Fibroblast of gingiva (primary cell): Measurements from ENCODE around the gene UBE2A.

Experiments used
- DNase-seq: peaks from one replicate; pipeline ENCODE4 v3.0.0-alpha.2; 2011; ENCODE audit warnings: low read depth

Gene UBE2A

GRCh38 chrX:119607018-119607389 lies 32.6 kb downstream of the UBE2A start:
- DNase-seq, result no peak

- DNase-seq, result no peak
Measured at GRCh38 chrX:119614776-119615175, 40.4 kb downstream of the UBE2A start.

GRCh38 chrX:119617517-119618164 lies 43.3 kb downstream of the UBE2A start:
- DNase-seq, result no peak

DNA sequence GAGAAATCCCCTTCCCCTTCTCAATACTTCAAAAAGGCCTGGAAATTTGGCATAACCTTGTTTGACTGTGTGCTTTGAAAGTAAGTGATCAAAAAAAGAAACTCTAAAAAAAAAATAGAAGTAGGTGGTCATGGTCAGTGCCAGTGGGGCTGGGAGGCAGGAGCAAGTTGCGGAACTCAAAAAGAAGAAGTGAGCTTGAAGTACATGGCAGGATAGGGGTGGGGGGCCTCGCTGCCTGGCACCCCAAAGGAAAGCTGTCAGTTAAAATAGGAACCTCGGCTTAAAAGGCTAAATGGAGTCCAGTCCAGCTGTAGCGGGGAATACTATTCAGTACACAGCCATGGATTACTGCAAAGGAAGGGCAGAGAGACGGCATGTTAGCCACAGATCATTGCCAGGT lies 44.1 kb downstream of the UBE2A start:
- DNase-seq, result no peak

- peak; percentile 67 for DNase-seq
Measured at GRCh38 chrX:119622356-119623232, 48.2 kb downstream of the UBE2A start.

GRCh38 chrX:119624417-119624816 lies 50.1 kb downstream of the UBE2A start:
- DNase-seq, result no peak

- DNase-seq, result no peak
Measured at GRCh38 chrX:119624951-119625668, 50.7 kb downstream of the UBE2A start.

DNA sequence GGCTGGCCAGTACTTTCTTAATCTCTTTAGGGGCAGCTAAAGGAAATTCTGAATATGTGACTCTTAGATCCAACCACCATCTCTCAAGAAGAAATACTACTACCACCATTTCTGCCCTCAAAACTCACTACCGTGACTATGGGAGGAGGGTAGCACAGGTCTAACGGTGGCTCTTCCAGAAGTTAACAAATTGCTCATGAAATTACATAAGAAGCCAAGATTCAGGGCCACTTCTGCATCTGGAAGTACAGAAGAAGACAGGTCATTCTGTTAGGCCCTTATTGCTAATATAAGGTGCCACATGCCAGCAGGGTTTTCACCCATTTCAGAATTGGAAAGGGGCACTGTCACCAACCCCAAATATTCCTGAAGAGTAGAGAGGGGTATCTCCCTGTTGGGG lies 51.5 kb downstream of the UBE2A start:
- no peak for DNase-seq
